Right cardiac atrium (tissue), 5 donors: ENCODE results near the gene CELF1. TPM values are rescaled to one million over a fixed set of nuclear protein-coding genes. Genes with fewer than 3 reads are reported as not detected.
A peak's percentile ranks its signal among the peaks of the same experiment; 100 is the strongest.

ENCODE experiments used
- ATAC-seq, 2 donors: fragments of 200-7000 bp; cut with Tn5 transposase; one replicate each; pipeline versions ENCODE4 v1.8.0 to v1.9.1; 2020; ENCODE audit warnings: moderate library complexity in 2 of 2, mild to moderate bottlenecking in 1 of 2
- DNase-seq, 3 donors: peaks; one replicate each; pipeline ENCODE4 v3.0.0-alpha.2; 2020
- H3K27ac ChIP-seq: one replicate; pipeline ENCODE4 v1.5.1; 2013; ENCODE audit warnings: mild to moderate bottlenecking, low read length, control low read depth, moderate library complexity
- H3K27me3 ChIP-seq: one replicate; pipeline ENCODE4 v1.6.1; 2013; ENCODE audit not compliant: control insufficient read depth, insufficient read depth
- H3K4me1 ChIP-seq: one replicate; pipeline ENCODE4 v1.6.1; 2013; ENCODE audit warnings: low read length; ENCODE audit not compliant: control insufficient read depth, insufficient read depth
- H3K4me3 ChIP-seq: one replicate; pipeline ENCODE4 v1.5.1; 2013; ENCODE audit warnings: low read length, control low read depth
- H3K9me3 ChIP-seq: one replicate; pipeline ENCODE4 v1.6.1; 2013; ENCODE audit warnings: low read length; ENCODE audit not compliant: control insufficient read depth
- WGBS: extraction: QIAGEN DNeasy Blood & Tissue Kit; methylation state at CpG from one replicate; pipeline ENCODE4 v1.1.7; 2013; 5-methylcytosine and 5-hydroxymethylcytosine counted together
- intact Hi-C, 4 donors: fragments of 100-400 bp; cut with DNase I; formaldehyde crosslinking; loops; one replicate each; pipeline versions ENCODE4 v1.11.0 to v1.14.0; 2022 to 2023
- polyA plus RNA-seq: library from polyadenylated mRNA; stranded (reverse); fragments of 200-250 nt; gene quantifications from one replicate; pipeline ENCODE4 v1.2.3, GENCODE V29; 2013
- total RNA-seq, 4 donors: library from RNA; stranded (reverse); fragmentation: NEBNext Ultra II Directional; extraction: Animal tissue kit (Norgen Biotek cat#: 25700); gene quantifications; one replicate each; pipeline ENCODE4 v1.2.1, GENCODE V29; 2021
- donor health status: healthy with polysubstance abuse.
- donor health status: DM: no; HTN: yes; CAD: no.
- donor health status: DM: no; HTN: no; CAD: no.
- donor health status: DM: no; HTN: yes; CAD: no; lungs with severe emphysema.
- donor health status: DM: yes; HTN: yes; CAD: no.

Gene CELF1
- total and polyA plus RNA-seq, 5 donors: 26.9 to 79.8 (median 70.7) TPM

DNA sequence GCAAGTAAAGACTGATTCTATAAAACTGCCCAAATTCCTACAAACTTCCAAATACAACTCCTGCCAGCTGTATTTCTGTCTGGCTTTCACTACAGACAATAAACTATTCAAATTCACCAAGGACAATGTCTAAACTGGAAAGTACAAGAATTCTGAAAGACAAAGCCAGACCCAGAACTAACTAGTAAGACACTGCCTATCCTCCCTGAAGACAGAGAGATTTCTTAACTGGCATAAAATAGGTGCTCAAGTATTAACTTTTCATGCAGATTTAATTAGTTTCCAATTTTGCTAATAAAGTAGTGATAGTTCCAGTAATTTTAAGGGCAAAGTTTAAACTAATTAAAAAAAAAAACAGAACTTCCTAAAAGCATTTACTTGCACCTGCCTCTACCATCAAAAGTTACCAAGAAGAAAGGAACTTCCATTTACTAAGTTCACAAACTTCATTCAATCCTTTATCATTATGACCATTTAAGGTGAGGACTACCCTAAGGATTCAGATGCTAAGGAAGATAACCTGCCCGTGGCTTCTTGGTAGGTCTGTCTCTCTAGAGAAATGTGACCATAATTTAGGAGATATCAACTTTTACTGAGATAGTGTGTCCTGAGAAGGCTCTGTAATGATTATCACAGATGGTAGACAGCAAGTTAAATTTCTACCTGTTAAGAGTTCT is 45.2 kb downstream of the CELF1 start:
- intact Hi-C loops: no loop called here
- 36% methylated on average over 1 of the region's 1 CpG for WGBS

GRCh38 chr11:47506795-47507562 is 46.0 kb downstream of the CELF1 start:
- DNase-seq (no peak), ATAC-seq (no peak)
- H3K27me3 ChIP-seq: no peaks in the 10 kb centered on the region
- H3K27ac ChIP-seq: no peak overlapping the region
- peaks cover 2% of the 10 kb centered on the region for H3K4me1 ChIP-seq
- no peaks in the 10 kb centered on the region for H3K9me3 ChIP-seq
- 56% methylated on average over 10 of the region's 10 CpGs for WGBS
- intact Hi-C loops: no loop called here
- no peak overlapping the region for H3K4me3 ChIP-seq

More for the DNA sequence above, 45.2 kb downstream of the CELF1 start:
- Histone ChIP-seq H3K27ac (no peak overlapping the region), H3K4me3 (no peak overlapping the region), H3K27me3 (no peaks in the 10 kb centered on the region), H3K9me3 (no peaks in the 10 kb centered on the region), H3K4me1 (peaks cover 2% of the 10 kb centered on the region)
- no peak for DNase-seq
- ATAC-seq: no peak

DNA sequence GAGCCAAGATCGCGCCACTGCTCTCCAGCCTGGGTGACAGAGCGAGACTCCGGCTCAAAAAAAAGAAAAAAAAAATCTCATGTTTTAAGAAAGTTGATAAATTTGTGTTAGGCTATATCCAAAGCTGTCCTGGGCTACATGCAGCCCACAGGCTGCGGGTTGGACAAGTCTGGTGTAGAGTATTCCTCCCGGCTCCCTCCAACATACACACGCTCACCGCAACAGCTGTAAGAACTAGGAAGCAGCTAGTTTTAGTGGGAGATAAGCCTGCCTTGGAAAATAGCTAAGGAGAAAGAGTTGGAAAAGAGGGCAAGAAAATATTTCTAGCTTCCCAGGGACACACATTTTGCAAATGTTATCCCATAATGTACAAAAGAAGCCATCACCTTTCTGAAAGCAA is 46.6 kb downstream of the CELF1 start:
- ATAC-seq (peak; percentile 50 to 59), DNase-seq (no peak)
- WGBS: 69% methylated on average over 8 of the region's 8 CpGs
- Histone ChIP-seq H3K27me3 (no peaks in the 10 kb centered on the region), H3K4me1 (peaks cover 2% of the 10 kb centered on the region), H3K27ac (no peak overlapping the region), H3K4me3 (no peak overlapping the region), H3K9me3 (no peaks in the 10 kb centered on the region)
- intact Hi-C loops: no loop called here

DNA sequence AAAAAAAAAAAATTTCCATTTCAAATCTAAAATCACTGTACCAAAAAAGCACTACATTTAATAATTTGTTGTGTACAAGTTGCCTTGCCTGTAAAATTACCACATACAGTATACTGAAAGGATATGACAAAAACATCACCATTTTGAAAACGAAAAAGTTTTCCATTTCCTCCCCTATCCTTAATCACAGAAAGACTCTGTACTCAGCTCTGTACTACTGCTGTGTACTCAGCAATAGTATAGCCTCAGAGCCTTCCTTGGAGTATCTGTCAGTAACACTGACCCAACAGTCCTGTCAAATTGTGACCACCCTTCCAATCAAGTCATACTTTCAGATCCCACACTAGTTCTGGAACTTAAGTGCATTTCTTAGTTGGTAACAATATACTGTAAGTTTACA is 48.0 kb downstream of the CELF1 start:
- peaks cover 4% of the 10 kb centered on the region for H3K4me1 ChIP-seq
- no peak overlapping the region for H3K27ac ChIP-seq
- no peaks in the 10 kb centered on the region for H3K27me3 ChIP-seq
- no peaks in the 10 kb centered on the region for H3K9me3 ChIP-seq
- H3K4me3 ChIP-seq: no peak overlapping the region
- intact Hi-C loops: no loop called here
- ATAC-seq (no peak), DNase-seq (no peak)
- 78% methylated on average over 1 of the region's 1 CpG for WGBS

DNA sequence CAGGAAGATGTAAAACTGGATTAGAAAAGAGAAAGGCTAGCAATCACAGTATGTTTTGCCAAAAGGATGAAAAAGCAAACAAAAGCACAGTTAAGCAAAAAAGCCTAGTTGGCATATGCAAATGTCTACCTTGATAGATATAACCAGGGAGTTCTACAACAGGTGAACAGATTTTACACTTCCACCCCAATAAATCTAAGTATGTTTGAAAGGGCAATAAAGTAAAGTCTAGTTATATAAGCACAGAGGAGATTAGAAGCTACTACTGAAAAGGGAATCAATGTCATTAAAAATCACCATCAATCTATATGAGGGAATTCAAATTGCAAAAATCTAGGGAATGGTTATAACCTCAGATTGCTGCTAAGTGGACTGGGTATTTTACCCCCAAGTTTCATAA is 49.7 kb downstream of the CELF1 start:
- no peak overlapping the region for H3K27ac ChIP-seq
- no peak for ATAC-seq
- H3K9me3 ChIP-seq: no peaks in the 10 kb centered on the region
- intact Hi-C loops: no loop called here
- H3K4me3 ChIP-seq: no peak overlapping the region
- H3K27me3 ChIP-seq: no peaks in the 10 kb centered on the region
- DNase-seq: no peak
- peaks cover 2% of the 10 kb centered on the region for H3K4me1 ChIP-seq

- WGBS: 75% methylated on average over 3 of the region's 3 CpGs
- H3K9me3 ChIP-seq: no peaks in the 10 kb centered on the region
- no peak for ATAC-seq
- H3K27me3 ChIP-seq: no peaks in the 10 kb centered on the region
- peaks cover 2% of the 10 kb centered on the region for H3K4me1 ChIP-seq
- no peak overlapping the region for H3K4me3 ChIP-seq
- no peak for DNase-seq
- intact Hi-C loops: no loop called here
- H3K27ac ChIP-seq: no peak overlapping the region
Measured at GRCh38 chr11:47502767-47503166, 50.2 kb downstream of the CELF1 start.

DNA sequence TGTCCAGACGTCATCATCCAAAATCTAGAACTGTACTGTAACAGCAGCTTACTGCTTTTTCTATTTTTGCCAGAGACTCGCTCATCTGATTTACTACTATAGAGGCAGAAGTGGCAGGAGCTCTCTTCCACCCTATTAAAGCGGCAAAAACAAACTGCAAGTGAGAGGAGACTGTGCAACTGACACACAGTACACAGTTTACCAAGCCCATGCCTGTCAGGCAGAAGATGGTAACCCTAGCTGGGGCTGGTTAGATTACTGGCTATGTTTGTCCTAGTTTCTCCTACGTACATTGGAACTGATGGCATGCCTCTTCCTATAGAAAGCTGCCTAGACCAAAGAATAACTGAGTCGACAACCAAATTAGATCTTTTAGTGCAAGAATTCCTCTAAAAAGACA is 51.8 kb downstream of the CELF1 start:
- H3K27me3 ChIP-seq: no peaks in the 10 kb centered on the region
- ATAC-seq: no peak
- WGBS: 86% methylated on average over 5 of the region's 5 CpGs

GRCh38 chr11:47500121-47500520 is 52.8 kb downstream of the CELF1 start:
- peaks cover 2% of the 10 kb centered on the region for H3K4me1 ChIP-seq
- no peaks in the 10 kb centered on the region for H3K9me3 ChIP-seq
- no peak overlapping the region for H3K27ac ChIP-seq
- intact Hi-C loops: no loop called here
- ATAC-seq (no peak), DNase-seq (no peak)
- no peaks in the 10 kb centered on the region for H3K27me3 ChIP-seq
- H3K4me3 ChIP-seq: no peak overlapping the region

More for the DNA sequence above, 51.8 kb downstream of the CELF1 start:
- DNase-seq: no peak
- H3K27ac ChIP-seq: no peak overlapping the region
- intact Hi-C loops: no loop called here
- no peaks in the 10 kb centered on the region for H3K9me3 ChIP-seq
- peaks cover 2% of the 10 kb centered on the region for H3K4me1 ChIP-seq
- H3K4me3 ChIP-seq: no peak overlapping the region

DNA sequence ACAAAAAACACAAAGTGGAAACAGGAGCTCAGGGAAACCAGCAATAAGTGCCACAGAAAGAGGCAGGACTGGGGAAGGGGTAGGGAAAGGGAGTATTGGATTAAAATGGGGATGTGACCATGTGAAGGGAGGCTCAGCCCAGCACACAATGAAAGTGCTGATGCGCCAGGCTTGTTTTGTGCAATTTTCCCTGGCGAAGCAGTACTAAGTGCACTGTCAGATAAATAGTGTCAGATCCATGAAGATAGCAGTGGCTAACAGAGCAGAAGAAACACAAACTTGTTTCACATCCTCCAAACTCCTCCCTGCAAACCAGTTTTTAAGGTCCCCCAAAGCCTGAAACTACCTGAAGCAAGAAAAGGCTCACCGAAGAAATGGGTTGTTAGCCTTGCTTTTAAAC is 53.3 kb downstream of the CELF1 start:
- peaks cover 2% of the 10 kb centered on the region for H3K4me1 ChIP-seq

DNA sequence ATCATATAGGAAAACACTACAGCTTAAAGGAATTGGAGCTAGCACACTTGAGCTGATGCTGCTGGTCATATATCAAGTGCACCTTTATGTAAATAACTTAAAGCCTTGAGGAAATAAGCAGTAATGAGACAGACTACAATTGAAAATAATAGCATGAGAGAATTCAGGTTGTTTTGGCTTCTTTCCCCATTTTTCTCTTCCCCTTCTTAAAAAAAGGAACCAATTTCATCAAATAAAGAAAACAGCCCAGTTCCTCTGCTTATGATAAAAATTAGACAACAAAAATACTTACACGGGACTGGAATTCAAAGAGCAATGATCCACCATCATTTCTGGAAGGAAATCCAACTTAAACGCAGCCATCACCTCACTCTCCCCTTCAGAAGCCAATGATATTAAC is 53.8 kb downstream of the CELF1 start:
- no peak overlapping the region for H3K27ac ChIP-seq
- ATAC-seq: no peak

More for the DNA sequence above, 53.3 kb downstream of the CELF1 start:
- Histone ChIP-seq H3K27me3 (no peaks in the 10 kb centered on the region), H3K9me3 (no peaks in the 10 kb centered on the region), H3K4me3 (no peak overlapping the region), H3K27ac (no peak overlapping the region)
- DNase-seq (no peak), ATAC-seq (peak; percentile 59 to 63)
- intact Hi-C loops: loop anchor here in 1 of 4 donors (10.0 kb wide), 1 partner anchor 45 kb away; no protein-coding TSS in a partner anchor
- 80% methylated on average over 3 of the region's 3 CpGs for WGBS

DNA sequence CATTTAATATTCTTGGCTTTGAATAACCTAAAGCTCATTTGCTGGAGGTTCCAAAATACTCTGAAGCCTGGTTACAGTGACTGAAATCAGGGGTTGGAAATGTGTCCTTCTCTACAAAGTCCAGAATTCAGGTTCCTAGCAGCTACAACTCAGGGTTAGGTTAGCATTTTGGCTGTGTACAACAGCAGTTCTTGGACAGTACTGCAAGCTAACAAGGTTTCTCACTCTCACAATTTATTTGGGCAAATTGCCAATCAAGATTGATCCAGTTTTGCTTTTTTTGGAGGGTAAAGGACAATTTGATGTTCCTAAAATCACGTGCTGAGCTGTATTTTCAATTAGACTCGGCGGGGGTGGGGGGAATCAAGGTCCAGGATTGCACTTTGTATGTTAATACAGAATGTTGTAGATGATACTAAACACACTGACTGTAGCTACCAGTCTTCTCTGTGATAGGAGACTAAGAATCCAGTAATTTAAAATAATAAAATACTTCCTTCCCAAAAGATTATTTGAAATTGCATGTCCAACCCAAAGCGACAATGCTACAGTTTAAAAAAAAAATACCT is 54.3 kb downstream of the CELF1 start:
- H3K27ac ChIP-seq: no peak overlapping the region
- no peak for DNase-seq
- no peak overlapping the region for H3K4me3 ChIP-seq
- H3K4me1 ChIP-seq: peaks cover 2% of the 10 kb centered on the region
- ATAC-seq: peak; percentile 22 to 32
- H3K27me3 ChIP-seq: no peaks in the 10 kb centered on the region
- intact Hi-C loops: loop anchor here in 1 of 4 donors (10.0 kb wide), 1 partner anchor 46 kb away; no protein-coding TSS in a partner anchor
- WGBS: 55% methylated on average over 4 of the region's 4 CpGs
- no peaks in the 10 kb centered on the region for H3K9me3 ChIP-seq

More for the DNA sequence above, 53.8 kb downstream of the CELF1 start:
- H3K4me3 ChIP-seq: no peak overlapping the region
- peaks cover 2% of the 10 kb centered on the region for H3K4me1 ChIP-seq
- intact Hi-C loops: loop anchor here in 1 of 4 donors (10.0 kb wide), 1 partner anchor 46 kb away; no protein-coding TSS in a partner anchor
- no peak for DNase-seq
- H3K27me3 ChIP-seq: no peaks in the 10 kb centered on the region
- WGBS: 51% methylated on average over 2 of the region's 2 CpGs
- no peaks in the 10 kb centered on the region for H3K9me3 ChIP-seq
